ENCODE measurements around the gene UQCRC1.

The UQCRC1 gene

GRCh38 chr3:48587686-48588085 is 21.8 kb downstream of the UQCRC1 start:
- Histone ChIP-seq H3K9me3 (no peaks in the 10 kb centered on the region), H3K27ac (no peak overlapping the region), H3K27me3 (peaks cover 51% of the 10 kb centered on the region), H3K36me3 (no peaks in the 10 kb centered on the region), H3K4me3 (ENCODE audit: low read depth in 1 of 2, low read length in 1 of 2) (no peak overlapping the region), H3K4me1 (ENCODE audit: control insufficient read depth in 1 of 2, insufficient read depth in 1 of 2, low read depth in 1 of 2, low read length in 1 of 2) (no peaks in the 10 kb centered on the region)
- TF ChIP-seq CTCF (IDR thresholded peaks at IDR 0.05), result no peak

GRCh38 chr3:48585411-48585810 is 24.0 kb downstream of the UQCRC1 start:
- H3K36me3 ChIP-seq, result no peaks in the 10 kb centered on the region
- H3K4me1 ChIP-seq (ENCODE audit: control insufficient read depth in 1 of 2, insufficient read depth in 1 of 2, low read depth in 1 of 2, low read length in 1 of 2), result no peaks in the 10 kb centered on the region
- H3K27ac ChIP-seq, result no peak overlapping the region
- H3K4me3 ChIP-seq (ENCODE audit: low read depth in 1 of 2, low read length in 1 of 2), result no peak overlapping the region
- no peaks in the 10 kb centered on the region for H3K9me3 ChIP-seq
- no peak for TF ChIP-seq CTCF (IDR thresholded peaks at IDR 0.05)
- H3K27me3 ChIP-seq, result peaks cover 28% of the 10 kb centered on the region

- Histone ChIP-seq H3K9me3 (no peaks in the 10 kb centered on the region), H3K27me3 (peaks cover 22% of the 10 kb centered on the region), H3K36me3 (no peaks in the 10 kb centered on the region), H3K27ac (no peak overlapping the region), H3K4me3 (ENCODE audit: low read depth in 1 of 2, low read length in 1 of 2) (no peak overlapping the region), H3K4me1 (ENCODE audit: control insufficient read depth in 1 of 2, insufficient read depth in 1 of 2, low read depth in 1 of 2, low read length in 1 of 2) (no peaks in the 10 kb centered on the region)
- TF ChIP-seq CTCF (IDR thresholded peaks at IDR 0.05), result no peak
These were observed 24.6 kb downstream of the UQCRC1 start for GRCh38 chr3:48584836-48585235.

- Histone ChIP-seq H3K4me1 (ENCODE audit: control insufficient read depth in 1 of 2, insufficient read depth in 1 of 2, low read depth in 1 of 2, low read length in 1 of 2) (no peaks in the 10 kb centered on the region), H3K9me3 (no peaks in the 10 kb centered on the region), H3K27me3 (no peaks in the 10 kb centered on the region), H3K36me3 (no peaks in the 10 kb centered on the region), H3K27ac (no peak overlapping the region), H3K4me3 (ENCODE audit: low read depth in 1 of 2, low read length in 1 of 2) (no peak overlapping the region)
- TF ChIP-seq CTCF (IDR thresholded peaks at IDR 0.05), result no peak
These were observed 27.6 kb downstream of the UQCRC1 start for GRCh38 chr3:48581621-48582481.

GRCh38 chr3:48576647-48577046 is 32.8 kb downstream of the UQCRC1 start:
- Histone ChIP-seq H3K36me3 (no peaks in the 10 kb centered on the region), H3K4me1 (ENCODE audit: control insufficient read depth in 1 of 2, insufficient read depth in 1 of 2, low read depth in 1 of 2, low read length in 1 of 2) (no peaks in the 10 kb centered on the region), H3K9me3 (no peaks in the 10 kb centered on the region), H3K27ac (no peak overlapping the region), H3K27me3 (no peaks in the 10 kb centered on the region), H3K4me3 (ENCODE audit: low read depth in 1 of 2, low read length in 1 of 2) (no peak overlapping the region)
- no peak for TF ChIP-seq CTCF (IDR thresholded peaks at IDR 0.05)
